SK-N-SH (cell line): ENCODE results near the gene FHOD3. TPM values are rescaled to one million over a fixed set of nuclear protein-coding genes. Genes with fewer than 3 reads are reported as not detected.

Source experiments
- CTCF ChIA-PET: fragments of 300-600, 350-600 bp; formaldehyde crosslinking; extraction: SDS; loops from one replicate; lab custom pipeline; 2021; lab: Yijun Ruan, JAX
- POLR2A ChIA-PET: fragments of 350-600 bp; sonication (Branson Sonifier 250); formaldehyde crosslinking; extraction: SDS; loops from one replicate; lab custom pipeline; 2020; ENCODE audit warnings: antibody characterized with exemption, inconsistent platforms; lab: Yijun Ruan, JAX
- DNase-seq: peaks from one replicate; pipeline ENCODE4 v3.0.0; 2012
- H2AFZ ChIP-seq: fragments of 200-600 bp; sonication (generic); 2 replicates; pipeline ENCODE4 v1.8.1; 2016; ENCODE audit warnings: antibody characterized with exemption, mild to moderate bottlenecking, low read depth
- H3F3A ChIP-seq: fragments of 200-600 bp; sonication (generic); replicated peaks from 2 replicates; pipeline ENCODE3; 2016; ENCODE audit warnings: antibody characterized with exemption, mild to moderate bottlenecking; ENCODE audit not compliant: insufficient read depth
- H3K27ac ChIP-seq, 2 experiments: fragments of 200-500 bp in 1 of 2; fragments of 200-600 bp in 1 of 2; sonication (Bioruptor generic) in 1 of 2; sonication (generic), shearing (Covaris generic) in 1 of 2; 2 replicates each; pipeline versions ENCODE4 v1.5.1 to v1.6.1; 2014 to 2016; ENCODE audit warnings: low read depth in 2 of 2, inconsistent platforms in 1 of 2, low read length in 1 of 2, mild to moderate bottlenecking in 1 of 2, mixed read lengths in 1 of 2
- H3K27me3 ChIP-seq: fragments of 200-600 bp; sonication (generic), shearing (Covaris generic); 2 replicates; pipeline ENCODE4 v1.6.1; 2016; ENCODE audit warnings: mixed run types; ENCODE audit not compliant: insufficient read depth
- H3K36me3 ChIP-seq, 2 experiments: fragments of 200-500 bp in 1 of 2; fragments of 200-600 bp in 1 of 2; sonication (Bioruptor generic) in 1 of 2; sonication (generic) in 1 of 2; replicated peaks in 1 of 2; 2 replicates each; pipeline versions ENCODE3 to v1.5.1; 2014 to 2016; ENCODE audit warnings: low read length in 1 of 2, mild to moderate bottlenecking in 1 of 2; ENCODE audit not compliant: insufficient read depth in 2 of 2, control insufficient read depth in 1 of 2
- H3K4me1 ChIP-seq, 2 experiments: fragments of 200-500 bp in 1 of 2; fragments of 200-600 bp in 1 of 2; sonication (Bioruptor generic) in 1 of 2; sonication (generic), shearing (Covaris generic) in 1 of 2; 2 replicates each; pipeline versions ENCODE4 v1.5.1 to v1.6.1; 2014 to 2016; ENCODE audit warnings: low read depth in 1 of 2, low read length in 1 of 2, mixed run types in 1 of 2; ENCODE audit not compliant: insufficient read depth in 2 of 2, control insufficient read depth in 1 of 2
- H3K4me2 ChIP-seq: fragments of 200-600 bp; sonication (generic), shearing (Covaris generic); 2 replicates; pipeline ENCODE4 v1.6.1; 2017; ENCODE audit warnings: mixed run types
- H3K4me3 ChIP-seq, 2 experiments: fragments of 200-500 bp in 1 of 2; fragments of 200-600 bp in 1 of 2; sonication (Bioruptor generic) in 1 of 2; sonication (generic), shearing (Covaris generic) in 1 of 2; 2 replicates each; pipeline versions ENCODE4 v1.5.1 to v1.8.1; 2014 to 2016; ENCODE audit warnings: low read depth in 2 of 2, inconsistent platforms in 1 of 2, low read length in 1 of 2, mild to moderate bottlenecking in 1 of 2, mixed read lengths in 1 of 2, moderate library complexity in 1 of 2
- H3K79me2 ChIP-seq: fragments of 200-600 bp; sonication (generic); 2 replicates; pipeline ENCODE4 v1.8.1; 2017; ENCODE audit warnings: mild to moderate bottlenecking; ENCODE audit not compliant: insufficient read depth
- H3K9ac ChIP-seq: fragments of 200-600 bp; sonication (generic); 2 replicates; pipeline ENCODE4 v1.6.1; 2017; ENCODE audit warnings: mixed run types
- H3K9me2 ChIP-seq: fragments of 200-600 bp; sonication (generic); 2 replicates; pipeline ENCODE4 v1.6.1; 2017; ENCODE audit warnings: mixed run types
- H3K9me3 ChIP-seq: fragments of 200-600 bp; sonication (generic); 2 replicates; pipeline ENCODE4 v1.6.1; 2017; ENCODE audit warnings: mixed run types, mild to moderate bottlenecking, moderate library complexity
- H4K20me1 ChIP-seq: fragments of 200-600 bp; sonication (generic); 2 replicates; pipeline ENCODE4 v1.6.1; 2017; ENCODE audit warnings: mild to moderate bottlenecking, mixed run types; ENCODE audit not compliant: insufficient read depth
- EP300 ChIP-seq, 2 experiments: IDR thresholded peaks; 2 replicates each; pipeline versions ENCODE4 v1.4.0 to v1.6.1; 2012; ENCODE audit warnings: borderline replicate concordance in 1 of 2, low read depth in 1 of 2, low read length in 1 of 2
- IRF3 ChIP-seq: fragments of 150-350 bp; IDR thresholded peaks from 2 replicates; pipeline ENCODE4 v1.6.1; 2016; ENCODE audit warnings: mild to moderate bottlenecking, low read depth, low read length
- NFIC ChIP-seq: IDR thresholded peaks from 2 replicates; pipeline ENCODE4 v1.4.0; 2012; ENCODE audit warnings: borderline replicate concordance
- PBX3 ChIP-seq: IDR thresholded peaks from 2 replicates; pipeline ENCODE4; 2012
- RAD21 ChIP-seq: IDR thresholded peaks from 2 replicates; pipeline ENCODE4 v1.6.1; 2012; ENCODE audit warnings: mild to moderate bottlenecking, low read length
- RFX5 ChIP-seq: IDR thresholded peaks from 2 replicates; pipeline ENCODE4 v1.6.1; 2012; ENCODE audit warnings: mild to moderate bottlenecking, improper control_type of control experiment, low read length
- TCF12 ChIP-seq: IDR thresholded peaks from 2 replicates; pipeline ENCODE4 v1.4.0; 2012
- TEAD4 ChIP-seq: IDR thresholded peaks from 2 replicates; pipeline ENCODE4 v1.4.0; 2012; ENCODE audit warnings: mild to moderate bottlenecking, borderline replicate concordance; ENCODE audit not compliant: insufficient read depth
- WGBS: methylation state at CpG from one replicate; pipeline ENCODE4 v1.1.6; 2017; ENCODE audit warnings: low lambda C conversion rate; 5-methylcytosine and 5-hydroxymethylcytosine counted together
- polyA plus RNA-seq, 3 experiments: library from polyadenylated mRNA; depleted of rRNA; stranded (reverse); fragments of >200 nt; gene quantifications; 2 replicates each; pipeline ENCODE4 v1.2.3, GENCODE V29; 2012

Gene FHOD3
- polyA plus RNA-seq, 1 of the 3 experiments (the other 2 are of a cell fraction): 10.9 TPM

GRCh38 chr18:36692921-36693332 lies 395.4 kb downstream of the FHOD3 start:
- DNase-seq: peak; percentile 35
- Histone ChIP-seq H3K4me2 (peak overlapping the region; percentile 43), H3K27me3 (no peaks in the 10 kb centered on the region), H4K20me1 (no peaks in the 10 kb centered on the region), H3K4me3 (peak overlapping the region; percentile 16 to 33; a peak in 2 of 4 replicates), H3K36me3 (peaks cover 0 to 2% of the 10 kb centered on the region in 2 experiments), H3K9me3 (no peaks in the 10 kb centered on the region), H3F3A (peaks cover 14% of the 10 kb centered on the region), H3K27ac (peak overlapping the region; percentile 71 to 83), H3K79me2 (no peaks in the 10 kb centered on the region), H3K4me1 (peaks cover 0 to 31% of the 10 kb centered on the region in 2 experiments; a peak in 2 of 4 replicates), H2AFZ (no peak overlapping the region), H3K9me2 (no peaks in the 10 kb centered on the region), H3K9ac (peak overlapping the region; percentile 27; the same call in 1 of the 2 replicates)
- ChIA-PET CTCF (interaction anchor here (0.6 to 1.8 kb wide), 3 partner anchors 9 to 65 kb away, joined by 3 to 9 read pairs (median 3); no protein-coding TSS in a partner anchor), POLR2A (no interaction called here)
- 53% methylated on average over 7 of the region's 9 CpGs for WGBS
- TF ChIP-seq RFX5 (no peak), NFIC (peak; percentile 48), RAD21 (no peak), PBX3 (peak; percentile 56), TEAD4 (0 out of 2 replicates have a peak, but pooled peaks have one; percentile 17), TCF12 (peak; percentile 60), EP300 (IDR thresholded peaks at IDR 0.05; ENCODE audit: borderline replicate concordance in 1 of 2, low read depth in 1 of 2, low read length in 1 of 2) (0 out of 4 replicates have a peak, but pooled peaks of 1 of the 2 experiments have one; percentile 17)

DNA sequence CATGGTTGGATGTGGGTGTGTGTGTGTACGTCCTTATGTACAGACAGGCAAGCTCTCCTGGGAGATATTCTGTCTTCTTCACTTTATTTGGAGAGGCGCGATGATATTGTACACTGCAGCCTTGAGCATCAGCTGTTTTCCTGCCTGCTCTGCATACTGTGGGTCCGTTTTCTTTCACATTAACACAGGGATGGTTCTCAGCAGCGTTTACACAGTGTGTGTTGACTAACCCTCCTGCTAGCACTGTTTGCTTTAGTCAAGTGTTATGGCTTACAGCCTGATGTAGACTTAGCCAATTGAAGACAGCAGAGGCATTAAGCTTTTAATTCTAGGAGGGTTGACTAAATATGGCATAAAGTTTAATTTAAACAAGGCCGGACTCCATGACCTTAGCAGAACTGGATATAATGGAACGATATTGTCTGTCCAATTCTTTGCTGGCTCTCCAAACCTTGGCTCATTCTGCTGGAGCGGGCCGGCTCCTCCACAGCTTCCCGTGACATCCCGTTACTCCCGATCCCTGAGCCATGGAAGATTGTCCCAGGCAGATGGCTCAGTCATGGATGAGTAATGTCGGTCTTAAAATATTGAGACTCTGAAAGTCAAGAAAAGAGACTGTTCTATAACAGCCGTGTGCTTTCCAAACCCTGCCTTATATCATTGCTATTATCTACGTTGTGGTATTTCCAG lies 396.6 kb downstream of the FHOD3 start:
- peak overlapping the region; percentile 14 to 33; a peak in 2 of 4 replicates for H3K4me3 ChIP-seq
- 77% methylated on average over 15 of the region's 15 CpGs for WGBS
- H2AFZ ChIP-seq: no peak overlapping the region
- H3K4me1 ChIP-seq: peaks cover 0 to 31% of the 10 kb centered on the region in 2 experiments; a peak in 2 of 4 replicates
- DNase-seq: no peak
- H3F3A ChIP-seq: peaks cover 14% of the 10 kb centered on the region
- H4K20me1 ChIP-seq: no peaks in the 10 kb centered on the region
- ChIA-PET CTCF (interaction anchor here (0.6 kb wide), 1 partner anchor 15 kb away, joined by 3 read pairs; no protein-coding TSS in a partner anchor), POLR2A (no interaction called here)
- H3K79me2 ChIP-seq: no peaks in the 10 kb centered on the region
- H3K27ac ChIP-seq: peak overlapping the region in 1 of 2 experiments; percentile 83; a peak in 2 of 4 replicates
- peak overlapping the region; percentile 43; the same call in 1 of the 2 replicates for H3K4me2 ChIP-seq
- TF ChIP-seq TCF12: peak; percentile 46; the same call in 1 of the 2 replicates
- TF ChIP-seq IRF3: no peak
- H3K9me2 ChIP-seq: no peaks in the 10 kb centered on the region
- H3K36me3 ChIP-seq: peaks cover 0 to 2% of the 10 kb centered on the region in 2 experiments
- H3K27me3 ChIP-seq: no peaks in the 10 kb centered on the region
- H3K9ac ChIP-seq: no peak overlapping the region
- no peaks in the 10 kb centered on the region for H3K9me3 ChIP-seq
